Natural killer cell (primary cell): ENCODE data around the gene MFAP4. TPM values are rescaled to one million over a fixed set of nuclear protein-coding genes. Genes with fewer than 3 reads are reported as not detected.

ENCODE experiments used
- ATAC-seq, 3 donors: fragments of 150-1000 bp in 2 of 3; fragments of 200-7000 bp in 1 of 3; cut with Tn5 transposase; 1 replicate in 1 of 3; 2 replicates in 2 of 3; pipeline ENCODE4 v1.10.0; 2021; ENCODE audit warnings: mild to moderate bottlenecking in 2 of 3, moderate library complexity in 2 of 3
- DNase-seq, 2 donors: peaks; one replicate each; pipeline versions ENCODE4 v3.0.0 to v3.0.0-alpha.2; 2013 to 2021; ENCODE audit warnings: mixed read lengths in 1 of 2
- H3K27ac ChIP-seq: one replicate; pipeline ENCODE4 v1.5.1; 2013; ENCODE audit warnings: mild to moderate bottlenecking, low read length
- H3K27me3 ChIP-seq: one replicate; pipeline ENCODE4 v1.6.1; 2013; ENCODE audit warnings: low read length; ENCODE audit not compliant: control insufficient read depth, insufficient read depth
- H3K36me3 ChIP-seq: one replicate; pipeline ENCODE4 v1.6.1; 2013; ENCODE audit warnings: low read length; ENCODE audit not compliant: control insufficient read depth, insufficient read depth
- H3K4me1 ChIP-seq: one replicate; pipeline ENCODE4 v1.6.1; 2013; ENCODE audit warnings: low read length; ENCODE audit not compliant: control insufficient read depth, insufficient read depth
- H3K4me3 ChIP-seq: one replicate; pipeline ENCODE4 v1.5.1; 2013; ENCODE audit warnings: low read length
- H3K9me3 ChIP-seq: one replicate; pipeline ENCODE4 v1.6.1; 2013; ENCODE audit warnings: low read length; ENCODE audit not compliant: control insufficient read depth, insufficient read depth
- H3K27ac Mint-ChIP-seq, 2 donors: one replicate each; pipeline ENCODE4 v1.8.0; 2022; ENCODE audit warnings: mild to moderate bottlenecking in 2 of 2, mixed read lengths in 2 of 2, moderate library complexity in 1 of 2
- H3K27me3 Mint-ChIP-seq, 2 donors: one replicate each; pipeline ENCODE4 v1.8.0; 2022; ENCODE audit warnings: low read depth in 2 of 2, mixed read lengths in 2 of 2
- H3K36me3 Mint-ChIP-seq: one replicate; pipeline ENCODE4 v1.8.0; 2022; ENCODE audit warnings: mixed read lengths
- H3K4me1 Mint-ChIP-seq, 2 donors: one replicate each; pipeline ENCODE4 v1.8.0; 2022; ENCODE audit warnings: mixed read lengths in 2 of 2
- H3K4me3 Mint-ChIP-seq: one replicate; pipeline ENCODE4 v1.8.0; 2022; ENCODE audit warnings: mild to moderate bottlenecking, moderate library complexity, mixed read lengths
- H3K9me3 Mint-ChIP-seq, 2 donors: one replicate each; pipeline ENCODE4 v1.8.0; 2022; ENCODE audit warnings: mixed read lengths in 2 of 2
- CTCF ChIP-seq: fragments of 200-600 bp; IDR thresholded peaks from one replicate; pipeline ENCODE4 v1.8.0; 2022; ENCODE audit warnings: antibody characterized with exemption
- WGBS: methylation state at CpG from one replicate; pipeline ENCODE4 v1.1.7; 2013; ENCODE audit warnings: missing lambda C conversion rate; ENCODE audit not compliant: insufficient coverage; 5-methylcytosine and 5-hydroxymethylcytosine counted together
- intact Hi-C: fragments of 100-400 bp; cut with micrococcal nuclease; formaldehyde crosslinking; loops from one replicate; pipeline ENCODE4 v1.14.2; 2022
- total RNA-seq, 4 donors: library from RNA; stranded (reverse); fragments of 120-200 nt in 1 of 4; gene quantifications; one replicate each; pipeline versions ENCODE4 v1.2.3 to v1.2.4, GENCODE V29; 2013 to 2022

MFAP4 gene
- total RNA-seq, 3 donors from 2014 or later (not counting 1 experiment from before 2014, with no cell fraction given) = not detected

- no peak for ATAC-seq
- peaks cover 0 to 12% of the 10 kb centered on the region in 2 donors for H3K4me1 Mint-ChIP-seq
- Histone ChIP-seq H3K9me3 (no peaks in the 10 kb centered on the region), H3K36me3 (no peaks in the 10 kb centered on the region), H3K4me3 (no peak within 1 kb of the TSS), H3K4me1 (no peaks in the 10 kb centered on the region), H3K27ac (no peak within 1 kb of the TSS), H3K27me3 (peaks cover 4% of the 10 kb centered on the region)
- TF ChIP-seq CTCF = no peak
- WGBS = 75% methylated on average over 23 of the region's 23 CpGs
- intact Hi-C loops = no loop called here
- no peak for DNase-seq
- no peaks in the 10 kb centered on the region for H3K27me3 Mint-ChIP-seq
- H3K4me3 Mint-ChIP-seq = no peak within 1 kb of the TSS
- H3K27ac Mint-ChIP-seq = no peak within 1 kb of the TSS
- H3K36me3 Mint-ChIP-seq = no peaks in the 10 kb centered on the region
- H3K9me3 Mint-ChIP-seq = no peaks in the 10 kb centered on the region
These were observed 24.1 kb upstream of the MFAP4 start, which contains the start of gene RNF112 for GRCh38 chr17:19410875-19411620. Gene RNF112 (plus strand): TSS chr17:19411232. CDS start chr17:19411409, 177 bp downstream.

GRCh38 chr17:19410091-19410490 is 23.1 kb upstream of the MFAP4 start:
- Histone ChIP-seq H3K27ac (no peak overlapping the region), H3K4me3 (no peak overlapping the region), H3K4me1 (no peaks in the 10 kb centered on the region), H3K27me3 (peaks cover 4% of the 10 kb centered on the region), H3K9me3 (no peaks in the 10 kb centered on the region), H3K36me3 (no peaks in the 10 kb centered on the region)
- H3K27ac Mint-ChIP-seq = no peak overlapping the region
- intact Hi-C loops = no loop called here
- H3K36me3 Mint-ChIP-seq = no peaks in the 10 kb centered on the region
- H3K4me3 Mint-ChIP-seq = no peak overlapping the region
- TF ChIP-seq CTCF = no peak
- WGBS = 93% methylated on average over 5 of the region's 6 CpGs
- H3K27me3 Mint-ChIP-seq = no peaks in the 10 kb centered on the region
- no peak for ATAC-seq
- DNase-seq = no peak
- peaks cover 0 to 12% of the 10 kb centered on the region in 2 donors for H3K4me1 Mint-ChIP-seq
- no peaks in the 10 kb centered on the region for H3K9me3 Mint-ChIP-seq

GRCh38 chr17:19409509-19409908 is 22.5 kb upstream of the MFAP4 start:
- 75% methylated on average over 3 of the region's 3 CpGs for WGBS
- no peaks in the 10 kb centered on the region for H3K9me3 Mint-ChIP-seq
- peaks cover 0 to 12% of the 10 kb centered on the region in 2 donors for H3K4me1 Mint-ChIP-seq
- Histone ChIP-seq H3K27me3 (peaks cover 4% of the 10 kb centered on the region), H3K9me3 (no peaks in the 10 kb centered on the region), H3K4me3 (no peak overlapping the region), H3K4me1 (no peaks in the 10 kb centered on the region), H3K27ac (no peak overlapping the region), H3K36me3 (no peaks in the 10 kb centered on the region)
- H3K27me3 Mint-ChIP-seq = no peaks in the 10 kb centered on the region
- no peak for TF ChIP-seq CTCF
- DNase-seq (no peak), ATAC-seq (no peak)
- no peak overlapping the region for H3K4me3 Mint-ChIP-seq
- intact Hi-C loops = no loop called here
- H3K27ac Mint-ChIP-seq = no peak overlapping the region
- H3K36me3 Mint-ChIP-seq = no peaks in the 10 kb centered on the region

GRCh38 chr17:19409066-19409465 is 22.1 kb upstream of the MFAP4 start:
- no peaks in the 10 kb centered on the region for H3K36me3 Mint-ChIP-seq
- no peaks in the 10 kb centered on the region for H3K27me3 Mint-ChIP-seq
- intact Hi-C loops = no loop called here

More at GRCh38 chr17:19409066-19409465, 22.1 kb upstream of the MFAP4 start:
- Histone ChIP-seq H3K27me3 (peaks cover 4% of the 10 kb centered on the region), H3K36me3 (no peaks in the 10 kb centered on the region), H3K4me1 (no peaks in the 10 kb centered on the region), H3K4me3 (no peak overlapping the region), H3K27ac (no peak overlapping the region), H3K9me3 (no peaks in the 10 kb centered on the region)
- Mint-ChIP-seq H3K9me3 (no peaks in the 10 kb centered on the region), H3K27ac (no peak overlapping the region), H3K4me3 (no peak overlapping the region), H3K4me1 (peaks cover 0 to 12% of the 10 kb centered on the region in 2 donors)
- no peak for ATAC-seq
- no peak for DNase-seq
- 96% methylated on average over 2 of the region's 3 CpGs for WGBS
- no peak for TF ChIP-seq CTCF
